Measurements from ENCODE around the gene DENND5A. TPM values are rescaled to one million over a fixed set of nuclear protein-coding genes. Genes with fewer than 3 reads are reported as not detected.

The DENND5A gene
- total RNA-seq, 4 donors from 2014 or later: 6.1 to 67.7 (median 23.2) TPM

DNA sequence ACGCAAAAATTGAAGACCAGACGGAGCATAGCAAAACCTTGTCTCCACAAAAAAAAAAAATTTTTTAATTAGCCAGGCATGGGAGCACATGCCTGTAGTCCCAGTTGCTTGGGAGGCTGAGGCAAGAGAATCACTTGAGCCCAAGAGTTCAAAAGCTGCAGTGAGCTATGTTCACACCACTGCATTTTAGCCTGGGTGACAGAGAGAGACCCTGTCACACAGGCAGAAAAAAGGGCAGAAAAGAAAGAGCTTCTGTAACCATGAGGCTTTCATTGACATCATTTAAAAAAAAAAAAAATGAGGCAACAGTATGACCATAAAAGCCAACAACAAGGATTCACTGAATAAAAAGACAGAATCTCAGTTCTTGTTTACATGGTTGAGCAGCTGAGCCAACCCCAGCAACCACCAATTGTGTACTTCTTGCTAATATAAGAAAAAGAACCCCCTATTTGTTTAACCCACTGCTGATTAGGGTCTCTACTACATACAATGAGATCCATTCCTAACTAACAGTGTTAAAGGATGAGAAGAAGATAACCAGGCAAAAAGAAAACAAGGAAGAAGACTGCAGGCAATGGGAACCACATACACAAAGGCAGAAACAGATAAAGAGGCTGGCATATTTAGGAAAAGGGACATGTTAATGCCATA, 87.6 kb downstream of the DENND5A start:
- Histone ChIP-seq H3K36me3 (no peaks in the 10 kb centered on the region), H3K4me3 (no peak overlapping the region), H3K27ac (no peak overlapping the region), H3K4me1 (no peaks in the 10 kb centered on the region), H3K9me3 (no peaks in the 10 kb centered on the region), H3K27me3 (no peaks in the 10 kb centered on the region)
- TF ChIP-seq, protein P1, sequence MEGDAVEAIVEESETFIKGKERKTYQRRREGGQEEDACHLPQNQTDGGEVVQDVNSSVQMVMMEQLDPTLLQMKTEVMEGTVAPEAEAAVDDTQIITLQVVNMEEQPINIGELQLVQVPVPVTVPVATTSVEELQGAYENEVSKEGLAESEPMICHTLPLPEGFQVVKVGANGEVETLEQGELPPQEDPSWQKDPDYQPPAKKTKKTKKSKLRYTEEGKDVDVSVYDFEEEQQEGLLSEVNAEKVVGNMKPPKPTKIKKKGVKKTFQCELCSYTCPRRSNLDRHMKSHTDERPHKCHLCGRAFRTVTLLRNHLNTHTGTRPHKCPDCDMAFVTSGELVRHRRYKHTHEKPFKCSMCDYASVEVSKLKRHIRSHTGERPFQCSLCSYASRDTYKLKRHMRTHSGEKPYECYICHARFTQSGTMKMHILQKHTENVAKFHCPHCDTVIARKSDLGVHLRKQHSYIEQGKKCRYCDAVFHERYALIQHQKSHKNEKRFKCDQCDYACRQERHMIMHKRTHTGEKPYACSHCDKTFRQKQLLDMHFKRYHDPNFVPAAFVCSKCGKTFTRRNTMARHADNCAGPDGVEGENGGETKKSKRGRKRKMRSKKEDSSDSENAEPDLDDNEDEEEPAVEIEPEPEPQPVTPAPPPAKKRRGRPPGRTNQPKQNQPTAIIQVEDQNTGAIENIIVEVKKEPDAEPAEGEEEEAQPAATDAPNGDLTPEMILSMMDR (IDR thresholded peaks at IDR 0.05): no peak
- no peak for TF ChIP-seq POLR2A (IDR thresholded peaks at IDR 0.05)
- no peak for DNase-seq

DNA sequence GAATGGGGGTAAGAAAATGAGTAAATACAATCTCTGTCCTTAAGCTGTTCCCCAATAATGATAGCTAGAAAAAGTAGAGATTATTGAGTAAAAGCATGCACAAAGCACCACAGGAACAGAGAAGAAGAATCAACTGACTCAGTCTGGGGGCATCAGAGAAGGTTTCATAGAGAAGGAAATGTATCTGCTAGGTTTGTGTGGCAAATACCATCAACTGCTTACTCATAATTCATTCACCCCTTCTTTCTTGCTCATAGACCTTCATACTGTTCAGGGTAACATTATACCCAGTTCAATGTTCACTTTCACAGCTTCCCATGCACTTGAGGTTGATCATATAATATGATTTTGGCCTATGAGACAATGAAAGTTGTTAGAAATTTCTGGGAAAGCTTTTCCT, 88.6 kb downstream of the DENND5A start:
- Histone ChIP-seq H3K27me3 (no peaks in the 10 kb centered on the region), H3K36me3 (no peaks in the 10 kb centered on the region), H3K4me1 (no peaks in the 10 kb centered on the region), H3K4me3 (no peak overlapping the region), H3K27ac (no peak overlapping the region), H3K9me3 (no peaks in the 10 kb centered on the region)
- DNase-seq: no peak
- no peak for TF ChIP-seq POLR2A (IDR thresholded peaks at IDR 0.05)
- TF ChIP-seq, protein P1 (IDR thresholded peaks at IDR 0.05): no peak

DNA sequence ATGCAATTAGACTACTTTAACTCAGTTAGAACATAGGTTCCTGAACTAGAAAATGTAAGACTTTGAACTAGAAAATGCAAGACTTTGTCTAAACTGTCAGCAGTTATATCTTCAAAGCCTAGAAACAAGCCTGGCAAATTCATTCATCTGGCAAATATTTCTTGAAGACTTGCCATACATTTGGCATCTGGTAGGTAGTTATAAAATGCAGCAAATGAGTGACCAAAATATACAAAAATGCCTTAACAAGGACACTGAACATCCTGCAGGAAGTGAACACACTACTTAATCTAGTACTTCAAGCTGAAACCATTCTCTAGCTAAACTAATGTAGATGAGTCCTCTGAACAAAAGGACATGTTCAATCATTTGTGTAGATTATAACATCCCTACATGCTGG, 89.0 kb downstream of the DENND5A start:
- TF ChIP-seq, protein P1 (IDR thresholded peaks at IDR 0.05): no peak
- Histone ChIP-seq H3K9me3 (no peaks in the 10 kb centered on the region), H3K27ac (no peak overlapping the region), H3K27me3 (no peaks in the 10 kb centered on the region), H3K4me1 (no peaks in the 10 kb centered on the region), H3K4me3 (no peak overlapping the region), H3K36me3 (no peaks in the 10 kb centered on the region)
- no peak for DNase-seq

DNA sequence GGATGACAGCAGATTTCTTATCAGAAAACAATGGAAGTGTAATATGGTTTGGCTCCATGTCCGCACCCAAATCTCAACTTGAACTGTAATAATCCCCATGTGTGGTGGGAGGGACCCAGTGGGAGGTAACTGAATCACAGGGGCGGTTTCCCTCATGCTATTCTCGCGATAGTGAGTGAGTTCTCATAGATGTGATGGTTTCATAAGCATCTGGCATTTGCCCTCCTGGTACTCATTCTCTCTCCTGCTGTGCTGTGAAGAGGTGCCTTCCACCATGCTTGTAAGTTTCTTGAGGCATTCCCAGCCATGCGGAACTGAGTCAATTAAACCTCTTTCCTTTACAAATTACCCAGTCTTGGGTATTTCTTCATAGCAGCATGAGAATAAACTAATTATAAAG, 92.8 kb downstream of the DENND5A start:
- no peak for DNase-seq
- H3K36me3 ChIP-seq: no peaks in the 10 kb centered on the region
- TF ChIP-seq POLR2A (IDR thresholded peaks at IDR 0.05): no peak
- TF ChIP-seq, protein P1 (IDR thresholded peaks at IDR 0.05): no peak
- no peak overlapping the region for H3K4me3 ChIP-seq
- no peaks in the 10 kb centered on the region for H3K9me3 ChIP-seq
- no peaks in the 10 kb centered on the region for H3K4me1 ChIP-seq
- H3K27ac ChIP-seq: no peak overlapping the region
- no peaks in the 10 kb centered on the region for H3K27me3 ChIP-seq

DNA sequence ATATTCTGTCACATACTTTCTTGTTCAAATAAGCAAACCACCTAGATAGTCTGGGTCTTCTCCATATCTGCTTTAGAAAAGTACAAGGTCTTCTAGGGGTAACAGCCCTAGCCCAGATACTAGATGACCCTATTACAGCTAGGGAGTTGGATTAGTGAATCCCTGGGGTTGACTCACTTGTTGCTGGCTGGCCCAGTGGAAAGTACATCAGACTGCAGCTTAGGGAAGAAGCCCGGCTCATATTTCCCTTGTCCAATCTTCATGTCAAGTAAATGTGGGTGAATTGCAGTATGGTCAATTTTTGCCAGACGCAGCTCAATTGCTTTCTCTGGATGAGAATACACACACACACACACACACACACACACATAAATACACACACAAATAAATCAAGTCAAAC, 94.7 kb downstream of the DENND5A start:
- TF ChIP-seq POLR2A (IDR thresholded peaks at IDR 0.05): no peak
- TF ChIP-seq, protein P1 (IDR thresholded peaks at IDR 0.05): no peak
- no peak for DNase-seq
- Histone ChIP-seq H3K9me3 (no peaks in the 10 kb centered on the region), H3K36me3 (no peaks in the 10 kb centered on the region), H3K4me1 (no peaks in the 10 kb centered on the region), H3K27ac (no peak overlapping the region), H3K27me3 (no peaks in the 10 kb centered on the region), H3K4me3 (no peak overlapping the region)

Data from Peyer's patch (tissue), 4 donors.